Liver (tissue), 9 donors: Measurements from ENCODE around the gene DNAH1. TPM values are rescaled to one million over a fixed set of nuclear protein-coding genes. Genes with fewer than 3 reads are reported as not detected.

Experiments
- DNase-seq: peaks from one replicate; pipeline ENCODE4 v3.0.0-alpha.2; 2017; ENCODE audit warnings: low spot score
- H3K27ac ChIP-seq, 2 donors: one replicate each; pipeline ENCODE4 v1.7.0; 2013; ENCODE audit warnings: inconsistent platforms in 2 of 2, low read length in 2 of 2, control low read depth in 1 of 2, low read depth in 1 of 2, mild to moderate bottlenecking in 1 of 2
- H3K27me3 ChIP-seq, 4 donors: one replicate each; pipeline versions ENCODE4 v1.6.1 to v1.7.0; 2013; ENCODE audit warnings: low read length in 3 of 4, inconsistent platforms in 1 of 4, mild to moderate bottlenecking in 1 of 4, moderate library complexity in 1 of 4; ENCODE audit not compliant: control insufficient read depth in 4 of 4, insufficient read depth in 4 of 4
- H3K36me3 ChIP-seq, 4 donors: one replicate each; pipeline versions ENCODE4 v1.6.1 to v1.7.0; 2013; ENCODE audit warnings: low read length in 3 of 4, mild to moderate bottlenecking in 3 of 4, low read depth in 1 of 4, moderate library complexity in 1 of 4; ENCODE audit not compliant: control insufficient read depth in 4 of 4, insufficient read depth in 3 of 4
- H3K4me1 ChIP-seq, 4 donors: one replicate each; pipeline versions ENCODE4 v1.6.1 to v1.7.0; 2013; ENCODE audit warnings: low read length in 3 of 4, mild to moderate bottlenecking in 3 of 4, moderate library complexity in 1 of 4; ENCODE audit not compliant: control insufficient read depth in 4 of 4, insufficient read depth in 4 of 4
- H3K4me3 ChIP-seq, 3 donors: one replicate each; pipeline versions ENCODE4 v1.6.1 to v1.7.0; 2013; ENCODE audit warnings: low read length in 3 of 3, control low read depth in 1 of 3, low read depth in 1 of 3, mild to moderate bottlenecking in 1 of 3
- H3K9ac ChIP-seq, 2 donors: one replicate each; pipeline ENCODE4 v1.7.0; 2013; ENCODE audit warnings: low read length in 2 of 2, mild to moderate bottlenecking in 2 of 2, moderate library complexity in 2 of 2, control low read depth in 1 of 2, low read depth in 1 of 2
- H3K9me3 ChIP-seq, 4 donors: one replicate each; pipeline versions ENCODE4 v1.6.1 to v1.7.0; 2013; ENCODE audit warnings: low read length in 3 of 4; ENCODE audit not compliant: control insufficient read depth in 4 of 4
- EGR1 ChIP-seq, 2 donors: IDR thresholded peaks; 2 replicates each; pipeline ENCODE4 v1.6.1; 2016 to 2018; ENCODE audit warnings: antibody characterized with exemption in 2 of 2, low read depth in 2 of 2
- FOXA1 ChIP-seq: IDR thresholded peaks from 2 replicates; pipeline ENCODE4 v1.6.1; 2016; ENCODE audit warnings: antibody characterized with exemption
- FOXA2 ChIP-seq: IDR thresholded peaks from 2 replicates; pipeline ENCODE4 v1.6.1; 2016; ENCODE audit warnings: antibody characterized with exemption
- GABPA ChIP-seq, 2 donors: IDR thresholded peaks in 1 of 2; conservative IDR thresholded peaks in 1 of 2; 2 replicates each; pipeline ENCODE4 v1.6.1; 2016; ENCODE audit warnings: antibody characterized with exemption in 2 of 2, mild to moderate bottlenecking in 1 of 2, moderate library complexity in 1 of 2
- HNF4A ChIP-seq, 2 donors: conservative IDR thresholded peaks; 2 replicates each; pipeline ENCODE4 v1.6.1; 2016; ENCODE audit warnings: antibody characterized with exemption in 2 of 2, mild to moderate bottlenecking in 2 of 2
- HNF4G ChIP-seq: IDR thresholded peaks from 2 replicates; pipeline ENCODE4 v1.6.1; 2016; ENCODE audit warnings: antibody characterized with exemption
- RAD21 ChIP-seq, 2 donors: IDR thresholded peaks; 2 replicates each; pipeline ENCODE4 v1.6.1; 2016; ENCODE audit warnings: antibody characterized with exemption in 2 of 2, mild to moderate bottlenecking in 2 of 2
- RXRA ChIP-seq, 2 donors: IDR thresholded peaks; 2 replicates each; pipeline ENCODE4 v1.6.1; 2017 to 2018; ENCODE audit warnings: antibody characterized with exemption in 2 of 2, mild to moderate bottlenecking in 1 of 2
- SP1 ChIP-seq: IDR thresholded peaks from 2 replicates; pipeline ENCODE4 v1.6.1; 2018; ENCODE audit warnings: antibody characterized with exemption, mild to moderate bottlenecking
- WGBS: extraction: QIAGEN DNeasy Blood & Tissue Kit; methylation state at CpG from one replicate; pipeline ENCODE4 v1.1.7; 2013; 5-methylcytosine and 5-hydroxymethylcytosine counted together
- polyA plus RNA-seq, 2 donors: library from polyadenylated mRNA; stranded (reverse) in 1 of 2; unstranded in 1 of 2; fragments of 200-250 nt in 1 of 2; fragments of >200 nt in 1 of 2; fragmentation: Nextera tagmentation in 1 of 2; extraction: Ambion mirVana in 1 of 2; gene quantifications; one replicate each; pipeline versions ENCODE4 v1.2.1 to v1.2.3, GENCODE V29; 2013 to 2015
- total RNA-seq, 2 donors: library from RNA; depleted of rRNA; stranded (reverse); fragments of >200 nt; gene quantifications; one replicate each; pipeline ENCODE4 v1.2.3, GENCODE V29; 2014
- TF ChIP-seq, protein P1 (sequence below): IDR thresholded peaks from 2 replicates; pipeline ENCODE4 v1.6.1; 2016; ENCODE audit warnings: antibody characterized with exemption, mild to moderate bottlenecking
- TF ChIP-seq, protein P2 (sequence below): IDR thresholded peaks from 2 replicates; pipeline ENCODE4 v1.6.1; 2016; ENCODE audit warnings: antibody characterized with exemption
- TF ChIP-seq, protein P3 (sequence below): IDR thresholded peaks from 2 replicates; pipeline ENCODE4 v1.6.1; 2016; ENCODE audit warnings: antibody characterized with exemption
- TF ChIP-seq, protein P4 (sequence below): IDR thresholded peaks from 2 replicates; pipeline ENCODE4 v1.6.1; 2016; ENCODE audit warnings: antibody characterized with exemption
- donor health status: healthy.
- donor health status: healthy.
- donor health status: healthy.
- donor health status: healthy.
- donor health status: healthy.

The DNAH1 gene
- total and polyA plus RNA-seq, 4 donors: 1.5 to 6.0 (median 2.5) TPM

DNA sequence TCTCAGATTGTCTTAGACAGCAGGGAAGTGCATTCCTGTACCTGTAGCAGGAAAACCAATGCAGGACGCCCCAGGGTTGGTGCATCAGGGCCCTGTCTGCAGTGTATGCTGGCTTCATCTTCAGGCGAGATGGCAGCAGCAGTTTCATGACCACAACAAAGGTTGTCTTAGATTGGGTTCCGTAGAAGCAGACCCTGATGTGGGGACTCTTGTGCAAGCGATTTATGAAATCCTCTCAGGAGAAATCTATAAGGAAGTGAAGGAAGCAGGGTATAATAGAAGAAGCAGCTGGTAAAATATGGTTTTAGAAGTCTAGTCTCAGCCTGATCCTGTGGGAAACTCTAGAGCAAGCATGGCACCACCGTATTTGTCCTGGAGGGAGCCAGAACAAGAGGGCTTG, 25.0 kb downstream of the DNAH1 start (continued):
- TF ChIP-seq, protein P1, sequence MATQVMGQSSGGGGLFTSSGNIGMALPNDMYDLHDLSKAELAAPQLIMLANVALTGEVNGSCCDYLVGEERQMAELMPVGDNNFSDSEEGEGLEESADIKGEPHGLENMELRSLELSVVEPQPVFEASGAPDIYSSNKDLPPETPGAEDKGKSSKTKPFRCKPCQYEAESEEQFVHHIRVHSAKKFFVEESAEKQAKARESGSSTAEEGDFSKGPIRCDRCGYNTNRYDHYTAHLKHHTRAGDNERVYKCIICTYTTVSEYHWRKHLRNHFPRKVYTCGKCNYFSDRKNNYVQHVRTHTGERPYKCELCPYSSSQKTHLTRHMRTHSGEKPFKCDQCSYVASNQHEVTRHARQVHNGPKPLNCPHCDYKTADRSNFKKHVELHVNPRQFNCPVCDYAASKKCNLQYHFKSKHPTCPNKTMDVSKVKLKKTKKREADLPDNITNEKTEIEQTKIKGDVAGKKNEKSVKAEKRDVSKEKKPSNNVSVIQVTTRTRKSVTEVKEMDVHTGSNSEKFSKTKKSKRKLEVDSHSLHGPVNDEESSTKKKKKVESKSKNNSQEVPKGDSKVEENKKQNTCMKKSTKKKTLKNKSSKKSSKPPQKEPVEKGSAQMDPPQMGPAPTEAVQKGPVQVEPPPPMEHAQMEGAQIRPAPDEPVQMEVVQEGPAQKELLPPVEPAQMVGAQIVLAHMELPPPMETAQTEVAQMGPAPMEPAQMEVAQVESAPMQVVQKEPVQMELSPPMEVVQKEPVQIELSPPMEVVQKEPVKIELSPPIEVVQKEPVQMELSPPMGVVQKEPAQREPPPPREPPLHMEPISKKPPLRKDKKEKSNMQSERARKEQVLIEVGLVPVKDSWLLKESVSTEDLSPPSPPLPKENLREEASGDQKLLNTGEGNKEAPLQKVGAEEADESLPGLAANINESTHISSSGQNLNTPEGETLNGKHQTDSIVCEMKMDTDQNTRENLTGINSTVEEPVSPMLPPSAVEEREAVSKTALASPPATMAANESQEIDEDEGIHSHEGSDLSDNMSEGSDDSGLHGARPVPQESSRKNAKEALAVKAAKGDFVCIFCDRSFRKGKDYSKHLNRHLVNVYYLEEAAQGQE: no peak
- TF ChIP-seq RXRA (IDR thresholded peaks at IDR 0.05) (no peak), FOXA1 (no peak), HNF4G (no peak), FOXA2 (no peak), SP1 (no peak), HNF4A (conservative IDR thresholded peaks at IDR 0.05) (no peak)
- TF ChIP-seq, protein P2, sequence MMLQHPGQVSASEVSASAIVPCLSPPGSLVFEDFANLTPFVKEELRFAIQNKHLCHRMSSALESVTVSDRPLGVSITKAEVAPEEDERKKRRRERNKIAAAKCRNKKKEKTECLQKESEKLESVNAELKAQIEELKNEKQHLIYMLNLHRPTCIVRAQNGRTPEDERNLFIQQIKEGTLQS: no peak

DNA sequence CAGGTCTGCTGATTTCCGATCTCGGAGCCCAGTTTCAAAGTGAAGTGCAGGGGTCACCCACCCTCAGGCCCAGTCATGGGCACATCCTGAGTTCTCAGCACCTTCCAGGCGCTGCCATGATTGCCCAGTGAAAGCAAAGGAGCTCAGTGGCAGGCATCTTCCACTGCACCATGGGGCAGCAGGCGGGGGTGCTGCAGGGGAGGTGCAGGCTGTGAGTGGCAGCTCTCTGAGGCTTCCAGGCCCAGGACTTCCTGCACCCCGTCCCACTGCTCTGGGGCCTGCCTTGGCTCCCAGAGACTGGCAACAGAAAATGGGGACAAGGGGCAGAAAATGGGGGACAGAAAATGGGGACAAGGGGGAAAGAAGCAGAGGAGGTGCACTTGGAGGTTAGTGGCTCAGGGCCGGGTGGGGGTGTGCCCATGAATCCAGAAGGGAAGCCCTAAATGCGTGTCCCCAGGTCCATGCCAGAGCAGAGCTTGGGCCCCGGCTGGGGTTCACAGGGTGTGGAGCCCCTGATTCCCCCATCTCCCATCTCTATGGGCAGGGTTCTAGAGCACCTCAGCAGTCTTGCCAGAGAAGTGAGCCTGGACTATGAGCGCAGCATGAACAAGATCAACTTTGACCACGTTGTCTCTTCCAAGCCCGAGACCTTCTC, 28.0 kb downstream of the DNAH1 start:
- no peak overlapping the region for H3K4me3 ChIP-seq
- H3K36me3 ChIP-seq: peaks cover 0 to 51% (median 2%) of the 10 kb centered on the region in 4 donors
- no peaks in the 10 kb centered on the region for H3K27me3 ChIP-seq
- 96% methylated on average over 11 of the region's 11 CpGs for WGBS
- H3K4me1 ChIP-seq: peaks cover 0 to 4% (median 0%) of the 10 kb centered on the region in 4 donors
- no peaks in the 10 kb centered on the region for H3K9me3 ChIP-seq
- H3K9ac ChIP-seq: no peak overlapping the region
- DNase-seq: no peak
- no peak overlapping the region for H3K27ac ChIP-seq
- no peak for TF ChIP-seq FOXA1
- TF ChIP-seq EGR1 (IDR thresholded peaks at IDR 0.05; ENCODE audit: low read depth in 2 of 2): no peak
- TF ChIP-seq, protein P2: no peak
- no peak for TF ChIP-seq RAD21 (IDR thresholded peaks at IDR 0.05)
- no peak for TF ChIP-seq GABPA (IDR thresholded peaks at IDR 0.05 in 1 of 2, conservative IDR thresholded peaks at IDR 0.05 in 1 of 2)
- TF ChIP-seq HNF4G: no peak
- TF ChIP-seq, protein P3, sequence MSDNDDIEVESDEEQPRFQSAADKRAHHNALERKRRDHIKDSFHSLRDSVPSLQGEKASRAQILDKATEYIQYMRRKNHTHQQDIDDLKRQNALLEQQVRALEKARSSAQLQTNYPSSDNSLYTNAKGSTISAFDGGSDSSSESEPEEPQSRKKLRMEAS: no peak

DNA sequence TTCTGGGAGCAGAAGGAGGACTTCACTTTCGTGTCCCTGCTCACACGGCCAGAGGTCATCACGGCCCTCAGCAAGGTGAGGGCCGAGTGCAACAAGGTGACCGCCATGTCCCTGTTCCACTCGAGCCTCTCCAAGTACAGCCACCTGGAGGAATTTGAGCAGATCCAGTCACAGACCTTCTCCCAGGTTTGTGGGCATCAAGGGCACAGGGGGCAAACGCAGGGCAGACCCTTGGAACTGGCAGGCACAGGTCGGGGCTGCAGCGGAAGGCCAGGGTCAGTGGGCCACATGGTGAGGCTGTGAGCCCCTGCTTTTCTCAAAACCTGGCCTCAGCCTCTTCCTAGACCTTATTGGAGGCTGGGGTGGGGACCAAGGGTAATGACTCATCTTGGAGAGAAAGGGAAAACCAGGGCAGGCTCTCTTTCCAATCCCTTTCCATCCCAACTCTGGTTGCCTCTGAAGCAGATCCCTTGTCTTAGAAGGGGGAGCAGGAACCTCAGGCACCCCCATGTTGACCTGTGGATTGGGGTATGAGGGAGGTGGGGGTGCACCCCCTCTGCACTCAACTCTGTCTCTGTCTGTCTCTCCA, 29.5 kb downstream of the DNAH1 start:
- no peak for DNase-seq
- Histone ChIP-seq H3K4me3 (no peak overlapping the region), H3K36me3 (peaks cover 0 to 66% (median 5%) of the 10 kb centered on the region in 4 donors), H3K4me1 (no peaks in the 10 kb centered on the region), H3K9ac (no peak overlapping the region), H3K27ac (no peak overlapping the region), H3K27me3 (no peaks in the 10 kb centered on the region), H3K9me3 (no peaks in the 10 kb centered on the region)
- WGBS: 95% methylated on average over 9 of the region's 9 CpGs
- TF ChIP-seq, protein P4, sequence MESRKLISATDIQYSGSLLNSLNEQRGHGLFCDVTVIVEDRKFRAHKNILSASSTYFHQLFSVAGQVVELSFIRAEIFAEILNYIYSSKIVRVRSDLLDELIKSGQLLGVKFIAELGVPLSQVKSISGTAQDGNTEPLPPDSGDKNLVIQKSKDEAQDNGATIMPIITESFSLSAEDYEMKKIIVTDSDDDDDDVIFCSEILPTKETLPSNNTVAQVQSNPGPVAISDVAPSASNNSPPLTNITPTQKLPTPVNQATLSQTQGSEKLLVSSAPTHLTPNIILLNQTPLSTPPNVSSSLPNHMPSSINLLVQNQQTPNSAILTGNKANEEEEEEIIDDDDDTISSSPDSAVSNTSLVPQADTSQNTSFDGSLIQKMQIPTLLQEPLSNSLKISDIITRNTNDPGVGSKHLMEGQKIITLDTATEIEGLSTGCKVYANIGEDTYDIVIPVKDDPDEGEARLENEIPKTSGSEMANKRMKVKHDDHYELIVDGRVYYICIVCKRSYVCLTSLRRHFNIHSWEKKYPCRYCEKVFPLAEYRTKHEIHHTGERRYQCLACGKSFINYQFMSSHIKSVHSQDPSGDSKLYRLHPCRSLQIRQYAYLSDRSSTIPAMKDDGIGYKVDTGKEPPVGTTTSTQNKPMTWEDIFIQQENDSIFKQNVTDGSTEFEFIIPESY: no peak
- TF ChIP-seq RAD21 (IDR thresholded peaks at IDR 0.05): no peak
- TF ChIP-seq EGR1 (IDR thresholded peaks at IDR 0.05; ENCODE audit: low read depth in 2 of 2): no peak
